Calu3 (cell line): ENCODE data around the gene GZMM. TPM values are rescaled to one million over a fixed set of nuclear protein-coding genes. Genes with fewer than 3 reads are reported as not detected.

Experiments
- BruUV-seq: library from RNA; stranded (reverse); fragments of 400-500 nt; replicated peaks from 2 replicates; lab custom pipeline; 2021; lab: Mats Ljungman, UMichigan
- CTCF ChIA-PET: fragments of 300-600 bp; sonication (Branson Sonifier 250); formaldehyde crosslinking; loops from one replicate; lab custom pipeline; 2022; ENCODE audit warnings: antibody characterized with exemption; lab: Charles Lee
- DNase-seq: peaks from one replicate; pipeline ENCODE4 v3.0.0; 2022
- H3K27ac Mint-ChIP-seq: one replicate; pipeline ENCODE4 v1.8.0; 2022; ENCODE audit warnings: mixed read lengths; ENCODE audit not compliant: unreplicated experiment
- H3K27me3 Mint-ChIP-seq: one replicate; pipeline ENCODE4 v1.8.0; 2022; ENCODE audit warnings: mixed read lengths; ENCODE audit not compliant: unreplicated experiment
- H3K36me3 Mint-ChIP-seq: one replicate; pipeline ENCODE4 v1.8.0; 2022; ENCODE audit warnings: mild to moderate bottlenecking, moderate library complexity, mixed read lengths; ENCODE audit not compliant: insufficient read depth, unreplicated experiment
- H3K4me1 Mint-ChIP-seq: one replicate; pipeline ENCODE4 v1.8.0; 2022; ENCODE audit warnings: mild to moderate bottlenecking, low read depth, mixed read lengths; ENCODE audit not compliant: unreplicated experiment
- H3K4me3 Mint-ChIP-seq: one replicate; pipeline ENCODE4 v1.8.0; 2022; ENCODE audit warnings: mild to moderate bottlenecking, low read depth, moderate library complexity, mixed read lengths; ENCODE audit not compliant: unreplicated experiment
- H3K9me3 Mint-ChIP-seq: one replicate; pipeline ENCODE4 v1.8.0; 2022; ENCODE audit warnings: low read depth, mixed read lengths; ENCODE audit not compliant: unreplicated experiment
- CTCF ChIP-seq: fragments of 200-600 bp; IDR thresholded peaks from one replicate; pipeline ENCODE4 v1.8.0; 2022; ENCODE audit warnings: antibody characterized with exemption; ENCODE audit not compliant: unreplicated experiment
- intact Hi-C: fragments of 100-400 bp; cut with micrococcal nuclease; formaldehyde crosslinking; loops from one replicate; pipeline ENCODE4 v1.10.0; 2022; ENCODE audit not compliant: unreplicated experiment
- total RNA-seq: library from RNA; stranded (reverse); gene quantifications from 2 replicates; pipeline ENCODE4 v1.2.3, GENCODE V29; 2022

The GZMM gene
- total RNA-seq, 1 experiment from 2014 or later = not detected

- no peak for TF ChIP-seq CTCF
- Mint-ChIP-seq H3K36me3 (peaks cover 20% of the 10 kb centered on the region), H3K27ac (no peak overlapping the region), H3K9me3 (no peaks in the 10 kb centered on the region), H3K4me1 (no peaks in the 10 kb centered on the region), H3K4me3 (no peak overlapping the region), H3K27me3 (peaks cover 12% of the 10 kb centered on the region)
- DNase-seq = no peak
- BruUV-seq = no TSS peak
- CTCF ChIA-PET = no interaction called here
- intact Hi-C loops = no loop called here
Observed at GRCh38 chr19:540867-541637, 2.8 kb upstream of the GZMM start.

- Mint-ChIP-seq H3K27me3 (peaks cover 12% of the 10 kb centered on the region), H3K36me3 (peaks cover 16% of the 10 kb centered on the region), H3K4me1 (no peaks in the 10 kb centered on the region), H3K9me3 (no peaks in the 10 kb centered on the region), H3K4me3 (no peak overlapping the region), H3K27ac (no peak overlapping the region)
- DNase-seq = no peak
- TF ChIP-seq CTCF = no peak
- intact Hi-C loops = no loop called here
- no TSS peak for BruUV-seq
- CTCF ChIA-PET = no interaction called here
Observed at GRCh38 chr19:541699-542098, 2.2 kb upstream of the GZMM start.

GRCh38 chr19:542173-542866 is 1.5 kb upstream of the GZMM start:
- Mint-ChIP-seq H3K9me3 (no peaks in the 10 kb centered on the region), H3K36me3 (peaks cover 16% of the 10 kb centered on the region), H3K27ac (no peak overlapping the region), H3K27me3 (peaks cover 12% of the 10 kb centered on the region), H3K4me3 (no peak overlapping the region), H3K4me1 (no peaks in the 10 kb centered on the region)
- no TSS peak for BruUV-seq
- no peak for TF ChIP-seq CTCF
- DNase-seq = no peak
- intact Hi-C loops = no loop called here
- CTCF ChIA-PET = no interaction called here

- Mint-ChIP-seq H3K27me3 (peaks cover 24% of the 10 kb centered on the region), H3K36me3 (peaks cover 4% of the 10 kb centered on the region), H3K9me3 (no peaks in the 10 kb centered on the region), H3K4me3 (no peak overlapping the region), H3K4me1 (no peaks in the 10 kb centered on the region), H3K27ac (no peak overlapping the region)
- BruUV-seq = no TSS peak
- CTCF ChIA-PET = interaction anchor here (0.6 kb wide), 1 partner anchor 86 kb away, joined by 3 read pairs; the partner anchor contains the start of gene POLRMT
- TF ChIP-seq CTCF = no peak
- DNase-seq = no peak
- intact Hi-C loops = no loop called here
Observed at GRCh38 chr19:547117-547516, 3.3 kb downstream of the GZMM start.
